Measurements from ENCODE around the gene SH3GLB1. TPM values are rescaled to one million over a fixed set of nuclear protein-coding genes. Genes with fewer than 3 reads are reported as not detected.

The SH3GLB1 gene
- total and polyA plus RNA-seq, 9 of the 15 experiments (the other 6 are each of a cell fraction or from before 2014, with no cell fraction given): 8.6 to 34.2 (median 24.2) TPM

DNA sequence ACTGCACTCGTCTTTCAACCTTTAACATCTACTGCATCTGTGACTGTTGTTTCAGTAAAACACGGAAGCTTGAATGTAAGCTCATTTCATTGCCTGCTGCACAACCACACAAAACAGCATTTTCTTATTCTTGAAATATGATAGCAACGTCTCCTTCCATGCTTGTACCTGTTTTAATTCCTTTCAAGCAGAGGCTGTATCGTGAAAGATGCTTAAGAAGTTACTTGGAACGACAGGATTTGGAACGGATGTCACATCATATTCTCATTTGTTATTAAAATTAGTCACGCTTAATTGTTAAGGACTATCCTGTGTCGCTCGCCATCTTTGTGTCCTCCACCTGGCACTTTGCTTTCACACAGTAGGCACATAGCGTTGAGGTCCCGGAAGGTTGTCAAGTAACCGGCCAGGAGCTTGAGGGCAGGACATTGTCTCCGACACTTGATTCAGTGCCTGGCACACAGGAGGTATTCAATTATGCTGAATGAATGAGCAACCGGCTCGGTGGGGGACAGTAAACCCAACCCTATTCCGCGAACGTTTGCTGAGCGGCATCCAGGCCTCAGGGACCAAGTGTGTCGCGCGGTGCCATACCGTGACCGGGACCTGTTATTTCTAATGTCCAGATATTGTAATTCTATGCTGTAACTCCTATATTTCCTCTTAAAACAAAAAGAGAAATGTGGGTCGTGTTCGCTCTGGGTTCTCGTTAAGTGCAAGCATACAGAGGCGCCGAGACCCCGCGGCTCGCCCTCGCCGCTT is 499 bp upstream of the SH3GLB1 start:
- Histone ChIP-seq H3K4me2 (ENCODE audit: insufficient read depth, low read length) (peak overlapping the region; percentile 90), H3K36me3 (ENCODE audit: control insufficient read depth, insufficient read depth, low read length) (no peaks in the 10 kb centered on the region), H3K4me1 (replicated peaks in 1 of 2; ENCODE audit: control insufficient read depth in 2 of 2, insufficient read depth in 2 of 2, low read length in 2 of 2) (peaks cover 12 to 15% of the 10 kb centered on the region in 2 experiments), H4K20me1 (replicated peaks; ENCODE audit: control insufficient read depth, insufficient read depth, low read length) (peaks cover 3% of the 10 kb centered on the region; the same call in 1 of the 2 replicates), H3K27ac (ENCODE audit: extremely low read depth, low read depth, low read length) (peak overlapping the region; percentile 87), H3K79me2 (ENCODE audit: control insufficient read depth, insufficient read depth, low read length) (peaks cover 42% of the 10 kb centered on the region), H3K9me1 (ENCODE audit: control insufficient read depth, insufficient read depth, low read length) (no peaks in the 10 kb centered on the region), H3K27me3 (ENCODE audit: control insufficient read depth in 2 of 2, insufficient read depth in 2 of 2, low read length in 2 of 2) (no peaks in the 10 kb centered on the region), H3K4me3 (peak overlapping the region; percentile 84), H3K9ac (ENCODE audit: insufficient read depth in 1 of 2, low read depth in 2 of 2, low read length in 2 of 2) (peak overlapping the region; percentile 80 to 95), H2AFZ (ENCODE audit: low read depth, low read length) (peak overlapping the region; percentile 92), H3K9me3 (replicated peaks; ENCODE audit: control insufficient read depth, insufficient read depth, low read depth, low read length) (no peaks in the 10 kb centered on the region)
- in situ Hi-C loops (cut with MboI): no loop called here
- 11% methylated on average over 32 of the region's 34 CpGs for whole genome bisulfite sequencing (ENCODE audit: insufficient coverage, low coverage, missing lambda C conversion rate)
- DNase-seq (ENCODE audit: extremely low read depth in 1 of 4, low spot score in 3 of 4): peak in 3 of 4 experiments; percentile 5 to 59 (median 11)
- CTCF ChIA-PET (ENCODE audit: low intra/inter-chr PET ratio): interaction anchor here (1.0 kb wide), 1 partner anchor 18 kb away, joined by 3 read pairs; no protein-coding TSS in a partner anchor
- FAIRE-seq: peak; percentile 23
- POLR2A ChIA-PET: interaction anchor here (0.6 to 5.1 kb wide), 14 partner anchors 8 to 297 kb away, joined by 3 to 56 read pairs (median 4); partner anchors contain the start of genes HS2ST1 and SELENOF
- BruUV-seq (replicated peaks): TSS peak; percentile 90
- ATAC-seq: peak; percentile 58
- intact Hi-C loops (cut with micrococcal nuclease): loop anchor here (2.0 to 10.0 kb wide), 3 partner anchors 37 to 381 kb away; no protein-coding TSS in a partner anchor
- no peak for TF ChIP-seq SRSF3 (IDR thresholded peaks at IDR 0.05; ENCODE audit: insufficient read depth, low read length)
- no peak for TF ChIP-seq FOXP1 (CRISPR knock-in tag; IDR thresholded peaks at IDR 0.05)
- no peak for TF ChIP-seq MTA3 (IDR thresholded peaks at IDR 0.05; ENCODE audit: borderline replicate concordance)
- TF ChIP-seq, protein P1, sequence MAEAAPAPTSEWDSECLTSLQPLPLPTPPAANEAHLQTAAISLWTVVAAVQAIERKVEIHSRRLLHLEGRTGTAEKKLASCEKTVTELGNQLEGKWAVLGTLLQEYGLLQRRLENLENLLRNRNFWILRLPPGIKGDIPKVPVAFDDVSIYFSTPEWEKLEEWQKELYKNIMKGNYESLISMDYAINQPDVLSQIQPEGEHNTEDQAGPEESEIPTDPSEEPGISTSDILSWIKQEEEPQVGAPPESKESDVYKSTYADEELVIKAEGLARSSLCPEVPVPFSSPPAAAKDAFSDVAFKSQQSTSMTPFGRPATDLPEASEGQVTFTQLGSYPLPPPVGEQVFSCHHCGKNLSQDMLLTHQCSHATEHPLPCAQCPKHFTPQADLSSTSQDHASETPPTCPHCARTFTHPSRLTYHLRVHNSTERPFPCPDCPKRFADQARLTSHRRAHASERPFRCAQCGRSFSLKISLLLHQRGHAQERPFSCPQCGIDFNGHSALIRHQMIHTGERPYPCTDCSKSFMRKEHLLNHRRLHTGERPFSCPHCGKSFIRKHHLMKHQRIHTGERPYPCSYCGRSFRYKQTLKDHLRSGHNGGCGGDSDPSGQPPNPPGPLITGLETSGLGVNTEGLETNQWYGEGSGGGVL (CRISPR knock-in tag; IDR thresholded peaks at IDR 0.05): no peak
- no peak for TF ChIP-seq CREBBP (IDR thresholded peaks at IDR 0.05; ENCODE audit: low read depth, low read length)
- TF ChIP-seq, protein P2, sequence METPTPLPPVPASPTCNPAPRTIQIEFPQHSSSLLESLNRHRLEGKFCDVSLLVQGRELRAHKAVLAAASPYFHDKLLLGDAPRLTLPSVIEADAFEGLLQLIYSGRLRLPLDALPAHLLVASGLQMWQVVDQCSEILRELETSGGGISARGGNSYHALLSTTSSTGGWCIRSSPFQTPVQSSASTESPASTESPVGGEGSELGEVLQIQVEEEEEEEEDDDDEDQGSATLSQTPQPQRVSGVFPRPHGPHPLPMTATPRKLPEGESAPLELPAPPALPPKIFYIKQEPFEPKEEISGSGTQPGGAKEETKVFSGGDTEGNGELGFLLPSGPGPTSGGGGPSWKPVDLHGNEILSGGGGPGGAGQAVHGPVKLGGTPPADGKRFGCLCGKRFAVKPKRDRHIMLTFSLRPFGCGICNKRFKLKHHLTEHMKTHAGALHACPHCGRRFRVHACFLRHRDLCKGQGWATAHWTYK (CRISPR knock-in tag; IDR thresholded peaks at IDR 0.05): no peak
- TF ChIP-seq ZNF764 (CRISPR knock-in tag; IDR thresholded peaks at IDR 0.05; ENCODE audit: low read depth): no peak
- TF ChIP-seq MEF2A (IDR thresholded peaks at IDR 0.05; ENCODE audit: control insufficient read depth, low read depth, low read length): no peak
- TF ChIP-seq DPF2 (IDR thresholded peaks at IDR 0.05): 0 out of 2 replicates have a peak, but pooled peaks have one; percentile 6
- TF ChIP-seq, protein P3, sequence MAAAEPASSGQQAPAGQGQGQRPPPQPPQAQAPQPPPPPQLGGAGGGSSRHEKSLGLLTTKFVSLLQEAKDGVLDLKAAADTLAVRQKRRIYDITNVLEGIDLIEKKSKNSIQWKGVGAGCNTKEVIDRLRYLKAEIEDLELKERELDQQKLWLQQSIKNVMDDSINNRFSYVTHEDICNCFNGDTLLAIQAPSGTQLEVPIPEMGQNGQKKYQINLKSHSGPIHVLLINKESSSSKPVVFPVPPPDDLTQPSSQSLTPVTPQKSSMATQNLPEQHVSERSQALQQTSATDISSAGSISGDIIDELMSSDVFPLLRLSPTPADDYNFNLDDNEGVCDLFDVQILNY (CRISPR knock-in tag; IDR thresholded peaks at IDR 0.05): 0 out of 2 replicates have a peak, but pooled peaks have one; percentile 55
- TF ChIP-seq ZNF175 (CRISPR knock-in tag; IDR thresholded peaks at IDR 0.05; ENCODE audit: low read depth): 0 out of 2 replicates have a peak, but pooled peaks have one; percentile 5
- TF ChIP-seq, protein P4, sequence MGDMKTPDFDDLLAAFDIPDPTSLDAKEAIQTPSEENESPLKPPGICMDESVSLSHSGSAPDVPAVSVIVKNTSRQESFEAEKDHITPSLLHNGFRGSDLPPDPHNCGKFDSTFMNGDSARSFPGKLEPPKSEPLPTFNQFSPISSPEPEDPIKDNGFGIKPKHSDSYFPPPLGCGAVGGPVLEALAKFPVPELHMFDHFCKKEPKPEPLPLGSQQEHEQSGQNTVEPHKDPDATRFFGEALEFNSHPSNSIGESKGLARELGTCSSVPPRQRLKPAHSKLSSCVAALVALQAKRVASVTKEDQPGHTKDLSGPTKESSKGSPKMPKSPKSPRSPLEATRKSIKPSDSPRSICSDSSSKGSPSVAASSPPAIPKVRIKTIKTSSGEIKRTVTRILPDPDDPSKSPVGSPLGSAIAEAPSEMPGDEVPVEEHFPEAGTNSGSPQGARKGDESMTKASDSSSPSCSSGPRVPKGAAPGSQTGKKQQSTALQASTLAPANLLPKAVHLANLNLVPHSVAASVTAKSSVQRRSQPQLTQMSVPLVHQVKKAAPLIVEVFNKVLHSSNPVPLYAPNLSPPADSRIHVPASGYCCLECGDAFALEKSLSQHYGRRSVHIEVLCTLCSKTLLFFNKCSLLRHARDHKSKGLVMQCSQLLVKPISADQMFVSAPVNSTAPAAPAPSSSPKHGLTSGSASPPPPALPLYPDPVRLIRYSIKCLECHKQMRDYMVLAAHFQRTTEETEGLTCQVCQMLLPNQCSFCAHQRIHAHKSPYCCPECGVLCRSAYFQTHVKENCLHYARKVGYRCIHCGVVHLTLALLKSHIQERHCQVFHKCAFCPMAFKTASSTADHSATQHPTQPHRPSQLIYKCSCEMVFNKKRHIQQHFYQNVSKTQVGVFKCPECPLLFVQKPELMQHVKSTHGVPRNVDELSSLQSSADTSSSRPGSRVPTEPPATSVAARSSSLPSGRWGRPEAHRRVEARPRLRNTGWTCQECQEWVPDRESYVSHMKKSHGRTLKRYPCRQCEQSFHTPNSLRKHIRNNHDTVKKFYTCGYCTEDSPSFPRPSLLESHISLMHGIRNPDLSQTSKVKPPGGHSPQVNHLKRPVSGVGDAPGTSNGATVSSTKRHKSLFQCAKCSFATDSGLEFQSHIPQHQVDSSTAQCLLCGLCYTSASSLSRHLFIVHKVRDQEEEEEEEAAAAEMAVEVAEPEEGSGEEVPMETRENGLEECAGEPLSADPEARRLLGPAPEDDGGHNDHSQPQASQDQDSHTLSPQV (IDR thresholded peaks at IDR 0.05): 0 out of 2 replicates have a peak, but pooled peaks have one; percentile 25

All from K562 (cell line).